ENCODE data around the gene NUP210.
"Not testable (repeated sequence)": the region's sequence is repeated elsewhere in the genome, so short reads cannot be mapped to it uniquely, and the experiment has no call there.

GRCh38 chr3:13377741-13378140 is 42.4 kb downstream of the NUP210 start:
- not testable (repeated sequence) for TF ChIP-seq CTCF (IDR thresholded peaks at IDR 0.05; ENCODE audit: poor library complexity); EZH2 (IDR thresholded peaks at IDR 0.05; ENCODE audit: borderline replicate concordance)
